Omental fat pad (tissue), 4 donors: ENCODE data around the gene UNKL. TPM values are rescaled to one million over a fixed set of nuclear protein-coding genes. Genes with fewer than 3 reads are reported as not detected.

ENCODE experiments used
- ATAC-seq: fragments of 150-250 bp; one replicate; pipeline ENCODE4 v1.9.1; 2016; ENCODE audit warnings: mild to moderate bottlenecking, moderate library complexity; ENCODE audit not compliant: low FRiP score
- DNase-seq: peaks from one replicate; pipeline ENCODE4 v3.0.0-alpha.2; 2019; ENCODE audit warnings: low spot score
- total RNA-seq, 4 donors: library from RNA; depleted of rRNA; stranded (reverse); fragments of >200 nt; gene quantifications; one replicate each; pipeline ENCODE4 v1.1.0, GENCODE V29; 2016
- TF ChIP-seq, protein P1 (sequence below), 3 donors: fragments of 450-650 bp; IDR thresholded peaks; one replicate each; pipeline ENCODE4 v1.5.1; 2016 to 2017; ENCODE audit warnings: antibody characterized with exemption in 3 of 3, mild to moderate bottlenecking in 3 of 3, moderate library complexity in 2 of 3

UNKL gene
- total RNA-seq, 4 donors from 2014 or later, result 8.6 to 36.9 (median 14.2) TPM

GRCh38 chr16:1434644-1435592 lies 20.4 kb upstream of the UNKL start:
- ATAC-seq, result no peak
- no peak for DNase-seq
- TF ChIP-seq, protein P1, sequence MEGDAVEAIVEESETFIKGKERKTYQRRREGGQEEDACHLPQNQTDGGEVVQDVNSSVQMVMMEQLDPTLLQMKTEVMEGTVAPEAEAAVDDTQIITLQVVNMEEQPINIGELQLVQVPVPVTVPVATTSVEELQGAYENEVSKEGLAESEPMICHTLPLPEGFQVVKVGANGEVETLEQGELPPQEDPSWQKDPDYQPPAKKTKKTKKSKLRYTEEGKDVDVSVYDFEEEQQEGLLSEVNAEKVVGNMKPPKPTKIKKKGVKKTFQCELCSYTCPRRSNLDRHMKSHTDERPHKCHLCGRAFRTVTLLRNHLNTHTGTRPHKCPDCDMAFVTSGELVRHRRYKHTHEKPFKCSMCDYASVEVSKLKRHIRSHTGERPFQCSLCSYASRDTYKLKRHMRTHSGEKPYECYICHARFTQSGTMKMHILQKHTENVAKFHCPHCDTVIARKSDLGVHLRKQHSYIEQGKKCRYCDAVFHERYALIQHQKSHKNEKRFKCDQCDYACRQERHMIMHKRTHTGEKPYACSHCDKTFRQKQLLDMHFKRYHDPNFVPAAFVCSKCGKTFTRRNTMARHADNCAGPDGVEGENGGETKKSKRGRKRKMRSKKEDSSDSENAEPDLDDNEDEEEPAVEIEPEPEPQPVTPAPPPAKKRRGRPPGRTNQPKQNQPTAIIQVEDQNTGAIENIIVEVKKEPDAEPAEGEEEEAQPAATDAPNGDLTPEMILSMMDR (IDR thresholded peaks at IDR 0.05), result no peak

- TF ChIP-seq, protein P1 (IDR thresholded peaks at IDR 0.05), result no peak
- no peak for DNase-seq
- ATAC-seq, result no peak
These were observed 19.3 kb upstream of the UNKL start for GRCh38 chr16:1433756-1434155.

DNA sequence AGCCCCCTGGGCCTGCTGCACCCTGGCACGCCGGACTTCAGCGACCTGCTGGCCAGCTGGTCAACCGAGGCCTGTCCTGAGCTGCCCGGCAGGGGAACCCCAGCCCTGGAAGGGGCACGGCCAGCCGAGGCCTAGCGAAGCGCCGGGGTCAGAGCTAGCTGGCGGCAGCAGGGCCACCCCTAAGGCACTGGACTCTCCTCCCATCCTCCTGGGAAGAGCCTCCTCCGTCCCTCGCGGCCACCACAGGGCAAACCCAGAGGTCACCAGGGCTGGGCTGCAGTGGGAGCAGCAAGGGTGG lies 18.7 kb upstream of the UNKL start:
- TF ChIP-seq, protein P1 (IDR thresholded peaks at IDR 0.05), result no peak
- no peak for ATAC-seq

GRCh38 chr16:1432388-1433262 lies 18.1 kb upstream of the UNKL start:
- no peak for DNase-seq
- TF ChIP-seq, protein P1 (IDR thresholded peaks at IDR 0.05), result no peak
- ATAC-seq, result no peak

More for the DNA sequence above, 18.7 kb upstream of the UNKL start:
- no peak for DNase-seq

DNA sequence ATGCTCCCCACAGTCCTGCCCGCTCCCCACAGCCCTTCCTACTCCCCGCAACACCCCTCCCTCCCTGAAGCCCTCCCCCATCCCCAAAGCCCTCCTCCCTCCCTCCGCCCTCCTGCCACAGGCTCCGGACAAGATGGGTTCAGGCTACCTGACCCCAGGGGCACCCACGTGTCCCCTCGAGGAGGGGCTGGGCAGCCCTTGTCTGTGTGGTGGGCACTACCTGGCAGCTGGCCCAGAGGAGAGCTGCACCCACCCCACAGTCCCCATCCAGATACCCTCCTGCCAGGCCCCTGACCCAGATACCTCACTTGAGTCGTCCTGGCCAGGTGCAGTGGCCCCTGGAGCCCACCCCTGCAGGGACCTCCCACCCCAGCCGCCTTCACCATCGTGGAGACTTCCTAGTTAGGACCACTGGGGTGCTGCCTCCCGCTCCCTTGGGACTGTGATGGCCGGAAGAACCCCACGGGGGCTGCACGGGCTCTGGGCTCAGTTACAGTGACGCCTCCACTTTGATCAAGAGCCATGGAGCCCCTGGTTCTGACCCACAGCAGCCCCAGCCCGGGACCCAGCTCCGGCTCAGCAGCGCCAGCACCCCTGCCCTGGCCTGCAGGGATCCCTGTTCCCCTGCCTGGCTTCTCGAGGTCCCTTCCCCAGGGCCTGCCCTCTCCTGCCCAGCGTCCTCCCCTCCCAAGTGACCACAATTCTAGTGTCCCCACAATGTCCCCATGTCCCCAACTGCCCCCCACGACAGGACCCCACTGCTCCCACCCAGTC lies 17.2 kb upstream of the UNKL start:
- no peak for ATAC-seq

More for the DNA sequence above, 17.2 kb upstream of the UNKL start:
- TF ChIP-seq, protein P1 (IDR thresholded peaks at IDR 0.05), result no peak
- no peak for DNase-seq
